Kidney capillary endothelial cell (primary cell): ENCODE measurements around the gene C1QBP.
"Not testable (repeated sequence)": the region's sequence is repeated elsewhere in the genome, so short reads cannot be mapped to it uniquely, and the experiment has no call there.

ENCODE experiments used
- DNase-seq: peaks from one replicate; pipeline ENCODE4 v3.0.0-alpha.2; 2018; ENCODE audit warnings: low spot score

Gene C1QBP

GRCh38 chr17:5438716-5439445, at the start of gene C1QBP:
C1QBP (minus strand) TSS chr17:5439155; CDS start chr17:5439073, 82 bp downstream.
- DNase-seq, result peak; percentile 86

- DNase-seq, result no peak
These were observed 49.8 kb upstream of the C1QBP start for GRCh38 chr17:5488752-5489151.

- DNase-seq, result peak; percentile 98
These were observed 47.5 kb upstream of the C1QBP start, which contains the start of gene MIS12 for GRCh38 chr17:5486206-5487124. MIS12 (plus strand) TSS chr17:5486566; CDS start chr17:5488863, 2,297 bp downstream.

- DNase-seq, result peak; percentile 12
These were observed 46.6 kb upstream of the C1QBP start, which contains the start of gene DERL2 for GRCh38 chr17:5485270-5486205. DERL2 (minus strand) TSS chr17:5486178; CDS start chr17:5486161, 17 bp downstream.

- DNase-seq, result no peak
These were observed 42.5 kb upstream of the C1QBP start for GRCh38 chr17:5481451-5481850.

GRCh38 chr17:5480962-5481361, 42.0 kb upstream of the C1QBP start:
- no peak for DNase-seq

- no peak for DNase-seq
These were observed 40.0 kb upstream of the C1QBP start for GRCh38 chr17:5478992-5479391.

- DNase-seq, result no peak
These were observed 35.0 kb upstream of the C1QBP start for GRCh38 chr17:5473906-5474305.

GRCh38 chr17:5472511-5472910, 33.6 kb upstream of the C1QBP start:
- no peak for DNase-seq

GRCh38 chr17:5468075-5468473, 29.1 kb upstream of the C1QBP start:
- no peak for DNase-seq

GRCh38 chr17:5467416-5467815, 28.5 kb upstream of the C1QBP start:
- DNase-seq, result no peak

- no peak for DNase-seq
These were observed 27.3 kb upstream of the C1QBP start for GRCh38 chr17:5466295-5466694.

- no peak for DNase-seq
These were observed 26.0 kb upstream of the C1QBP start for GRCh38 chr17:5464717-5465507.

- no peak for DNase-seq
These were observed 7.8 kb upstream of the C1QBP start for GRCh38 chr17:5446786-5447185.

GRCh38 chr17:5444209-5444608, 5.3 kb upstream of the C1QBP start:
- DNase-seq, result no peak

GRCh38 chr17:5443728-5444127, 4.8 kb upstream of the C1QBP start:
- no peak for DNase-seq

GRCh38 chr17:5439446-5439764, 450 bp upstream of the C1QBP start:
- no peak for DNase-seq

GRCh38 chr17:5437721-5438317, 1.1 kb downstream of the C1QBP start:
- peak; percentile 8 for DNase-seq

GRCh38 chr17:5435781-5436315, 3.1 kb downstream of the C1QBP start:
- not testable (repeated sequence) for DNase-seq

GRCh38 chr17:5434984-5435383, 4.0 kb downstream of the C1QBP start:
- no peak for DNase-seq
